Panc1 (cell line): ENCODE measurements around the gene CDC42. TPM values are rescaled to one million over a fixed set of nuclear protein-coding genes. Genes with fewer than 3 reads are reported as not detected.

Experiments used
- ATAC-seq: fragments of 200-7000 bp; cut with Tn5 transposase; 2 replicates; pipeline ENCODE4 v1.9.1; 2020; ENCODE audit warnings: mild to moderate bottlenecking, moderate library complexity
- BruUV-seq: library from RNA; stranded (reverse); fragments of 400-500 nt; replicated peaks from 2 replicates; lab custom pipeline; 2021; lab: Mats Ljungman, UMichigan
- CTCF ChIA-PET: fragments of 300-600 bp; sonication (Branson Sonifier 250); formaldehyde crosslinking; loops from one replicate; lab custom pipeline; 2022; ENCODE audit warnings: antibody characterized with exemption; lab: Charles Lee
- POLR2A ChIA-PET: fragments of 300-600 bp; sonication (Branson Sonifier 250); formaldehyde crosslinking; loops from one replicate; lab custom pipeline; 2022; ENCODE audit warnings: antibody characterized with exemption; lab: Charles Lee
- DNase-seq: peaks from one replicate; pipeline ENCODE4 v3.0.0-alpha.2; 2010; ENCODE audit warnings: low read depth, low spot score
- H3K27ac ChIP-seq: 2 replicates; pipeline ENCODE4 v1.5.1; 2011; ENCODE audit warnings: mild to moderate bottlenecking, low read length, inconsistent platforms
- H3K27me3 ChIP-seq: fragments of 200-500 bp; sonication (Bioruptor generic); 2 replicates; pipeline ENCODE4 v1.6.0; 2014; ENCODE audit warnings: low read length, inconsistent platforms; ENCODE audit not compliant: control insufficient read depth, insufficient read depth
- H3K36me3 ChIP-seq: fragments of 200-500 bp; sonication (Bioruptor generic); 2 replicates; pipeline ENCODE4 v1.5.1; 2014; ENCODE audit warnings: inconsistent platforms, mild to moderate bottlenecking, low read length, moderate library complexity; ENCODE audit not compliant: control insufficient read depth, insufficient read depth
- H3K4me1 ChIP-seq: 2 replicates; pipeline ENCODE4 v1.5.1; 2011; ENCODE audit warnings: inconsistent platforms, mild to moderate bottlenecking, low read length, moderate library complexity; ENCODE audit not compliant: control insufficient read depth, insufficient read depth
- H3K4me3 ChIP-seq, 2 experiments: 2 replicates each; pipeline ENCODE4 v1.5.1; 2011 to 2012; ENCODE audit warnings: low read depth in 2 of 2, low read length in 2 of 2, mild to moderate bottlenecking in 2 of 2, inconsistent platforms in 1 of 2, moderate library complexity in 1 of 2
- H3K9me3 ChIP-seq: fragments of 200-500 bp; sonication (Bioruptor generic); 2 replicates; pipeline ENCODE4 v1.5.1; 2014; ENCODE audit warnings: low read depth, mild to moderate bottlenecking, inconsistent platforms, low read length, moderate library complexity; ENCODE audit not compliant: control insufficient read depth, insufficient read depth
- POLR2AphosphoS5 ChIP-seq: IDR thresholded peaks from 2 replicates; pipeline ENCODE4 v1.6.1; 2012; ENCODE audit warnings: mild to moderate bottlenecking, low read depth, low read length, moderate library complexity
- SIN3A ChIP-seq: IDR thresholded peaks from 2 replicates; pipeline ENCODE4 v1.6.1; 2012; ENCODE audit warnings: low read depth, mild to moderate bottlenecking, low read length, moderate library complexity, borderline replicate concordance; ENCODE audit not compliant: insufficient read depth
- TCF7L2 ChIP-seq: IDR thresholded peaks from 2 replicates; pipeline ENCODE4 v1.6.1; 2011; ENCODE audit warnings: mild to moderate bottlenecking, low read depth, low read length, inconsistent platforms
- in situ Hi-C: cut with HindIII; loops from 2 replicates; pipeline ENCODE4 v1.10.0; 2016; ENCODE audit warnings: low sequenced_read_pairs, low pct_unique_long_range_greater_than_20kb
- intact Hi-C: fragments of 100-400 bp; cut with micrococcal nuclease; formaldehyde crosslinking; loops from one replicate; pipeline ENCODE4 v1.10.0; 2022; ENCODE audit not compliant: unreplicated experiment
- total RNA-seq: library from RNA; stranded (reverse); gene quantifications from one replicate; pipeline ENCODE4 v1.2.1, GENCODE V29; 2021; ENCODE audit not compliant: unreplicated experiment
- TF ChIP-seq, protein P1 (sequence below), 2 experiments: IDR thresholded peaks; 2 replicates each; pipeline ENCODE4 v1.6.1; 2011 to 2012; ENCODE audit warnings: low read depth in 2 of 2, control low read depth in 1 of 2, low read length in 1 of 2, mild to moderate bottlenecking in 1 of 2, moderate library complexity in 1 of 2; ENCODE audit not compliant: insufficient read depth in 1 of 2
- TF ChIP-seq, protein P2 (sequence below): fragments of 450-650 bp; IDR thresholded peaks from 2 replicates; pipeline ENCODE4 v1.5.1; 2017; ENCODE audit warnings: mild to moderate bottlenecking

The CDC42 gene
- total RNA-seq, 1 experiment from 2014 or later, result 240 TPM

DNA sequence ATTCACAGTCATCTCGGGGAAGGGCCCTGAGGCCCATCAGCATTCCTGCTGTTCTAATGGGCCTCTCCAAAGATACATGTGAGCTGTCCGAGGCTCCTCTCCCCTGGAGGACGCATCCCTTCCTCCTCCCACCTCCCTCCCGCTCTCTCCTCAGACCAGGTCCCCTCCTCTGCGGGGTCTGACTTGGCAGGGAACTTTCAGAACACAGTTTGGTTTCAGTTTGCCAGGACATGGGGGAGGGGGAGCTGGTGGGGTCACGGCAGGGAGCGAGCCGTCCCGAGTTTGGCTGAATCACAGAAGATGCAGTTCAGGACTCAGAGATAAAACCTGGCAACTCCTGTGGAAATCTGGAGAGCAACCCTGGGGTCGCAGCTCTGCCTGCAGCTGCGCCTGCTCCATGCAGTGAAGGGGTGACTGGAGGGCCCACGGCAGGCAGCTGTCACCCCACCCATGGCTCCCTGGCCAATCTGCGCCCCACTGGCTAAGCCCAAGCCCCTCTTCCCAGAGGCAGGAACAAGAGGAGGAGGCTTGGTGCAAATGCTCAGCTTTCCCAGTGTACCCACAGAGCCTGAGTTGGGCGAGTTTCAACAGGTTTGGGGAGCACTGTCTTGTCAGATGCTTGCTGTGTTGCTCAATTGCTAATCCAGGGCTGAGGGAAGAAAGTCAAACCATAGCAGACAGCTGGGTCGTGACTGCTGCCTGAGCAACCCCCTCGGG, 84.7 kb downstream of the CDC42 start:
- no TSS peak for BruUV-seq
- intact Hi-C loops, result loop anchor here (10.0 kb wide), 1 partner anchor 138 kb away; no protein-coding TSS in a partner anchor
- Histone ChIP-seq H3K27ac (no peak overlapping the region), H3K27me3 (no peaks in the 10 kb centered on the region), H3K4me1 (peaks cover 35% of the 10 kb centered on the region), H3K4me3 (no peak overlapping the region), H3K9me3 (no peaks in the 10 kb centered on the region), H3K36me3 (no peaks in the 10 kb centered on the region)
- in situ Hi-C loops, result no loop called here
- ChIA-PET POLR2A (no interaction called here), CTCF (no interaction called here)
- no peak for DNase-seq
- TF ChIP-seq POLR2AphosphoS5 (no peak), TCF7L2 (no peak), SIN3A (no peak)
- TF ChIP-seq, protein P1, sequence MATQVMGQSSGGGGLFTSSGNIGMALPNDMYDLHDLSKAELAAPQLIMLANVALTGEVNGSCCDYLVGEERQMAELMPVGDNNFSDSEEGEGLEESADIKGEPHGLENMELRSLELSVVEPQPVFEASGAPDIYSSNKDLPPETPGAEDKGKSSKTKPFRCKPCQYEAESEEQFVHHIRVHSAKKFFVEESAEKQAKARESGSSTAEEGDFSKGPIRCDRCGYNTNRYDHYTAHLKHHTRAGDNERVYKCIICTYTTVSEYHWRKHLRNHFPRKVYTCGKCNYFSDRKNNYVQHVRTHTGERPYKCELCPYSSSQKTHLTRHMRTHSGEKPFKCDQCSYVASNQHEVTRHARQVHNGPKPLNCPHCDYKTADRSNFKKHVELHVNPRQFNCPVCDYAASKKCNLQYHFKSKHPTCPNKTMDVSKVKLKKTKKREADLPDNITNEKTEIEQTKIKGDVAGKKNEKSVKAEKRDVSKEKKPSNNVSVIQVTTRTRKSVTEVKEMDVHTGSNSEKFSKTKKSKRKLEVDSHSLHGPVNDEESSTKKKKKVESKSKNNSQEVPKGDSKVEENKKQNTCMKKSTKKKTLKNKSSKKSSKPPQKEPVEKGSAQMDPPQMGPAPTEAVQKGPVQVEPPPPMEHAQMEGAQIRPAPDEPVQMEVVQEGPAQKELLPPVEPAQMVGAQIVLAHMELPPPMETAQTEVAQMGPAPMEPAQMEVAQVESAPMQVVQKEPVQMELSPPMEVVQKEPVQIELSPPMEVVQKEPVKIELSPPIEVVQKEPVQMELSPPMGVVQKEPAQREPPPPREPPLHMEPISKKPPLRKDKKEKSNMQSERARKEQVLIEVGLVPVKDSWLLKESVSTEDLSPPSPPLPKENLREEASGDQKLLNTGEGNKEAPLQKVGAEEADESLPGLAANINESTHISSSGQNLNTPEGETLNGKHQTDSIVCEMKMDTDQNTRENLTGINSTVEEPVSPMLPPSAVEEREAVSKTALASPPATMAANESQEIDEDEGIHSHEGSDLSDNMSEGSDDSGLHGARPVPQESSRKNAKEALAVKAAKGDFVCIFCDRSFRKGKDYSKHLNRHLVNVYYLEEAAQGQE (IDR thresholded peaks at IDR 0.05; ENCODE audit: insufficient read depth in 1 of 2, low read depth in 2 of 2, low read length in 1 of 2), result no peak
- TF ChIP-seq, protein P2, sequence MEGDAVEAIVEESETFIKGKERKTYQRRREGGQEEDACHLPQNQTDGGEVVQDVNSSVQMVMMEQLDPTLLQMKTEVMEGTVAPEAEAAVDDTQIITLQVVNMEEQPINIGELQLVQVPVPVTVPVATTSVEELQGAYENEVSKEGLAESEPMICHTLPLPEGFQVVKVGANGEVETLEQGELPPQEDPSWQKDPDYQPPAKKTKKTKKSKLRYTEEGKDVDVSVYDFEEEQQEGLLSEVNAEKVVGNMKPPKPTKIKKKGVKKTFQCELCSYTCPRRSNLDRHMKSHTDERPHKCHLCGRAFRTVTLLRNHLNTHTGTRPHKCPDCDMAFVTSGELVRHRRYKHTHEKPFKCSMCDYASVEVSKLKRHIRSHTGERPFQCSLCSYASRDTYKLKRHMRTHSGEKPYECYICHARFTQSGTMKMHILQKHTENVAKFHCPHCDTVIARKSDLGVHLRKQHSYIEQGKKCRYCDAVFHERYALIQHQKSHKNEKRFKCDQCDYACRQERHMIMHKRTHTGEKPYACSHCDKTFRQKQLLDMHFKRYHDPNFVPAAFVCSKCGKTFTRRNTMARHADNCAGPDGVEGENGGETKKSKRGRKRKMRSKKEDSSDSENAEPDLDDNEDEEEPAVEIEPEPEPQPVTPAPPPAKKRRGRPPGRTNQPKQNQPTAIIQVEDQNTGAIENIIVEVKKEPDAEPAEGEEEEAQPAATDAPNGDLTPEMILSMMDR, result no peak
- no peak for ATAC-seq

DNA sequence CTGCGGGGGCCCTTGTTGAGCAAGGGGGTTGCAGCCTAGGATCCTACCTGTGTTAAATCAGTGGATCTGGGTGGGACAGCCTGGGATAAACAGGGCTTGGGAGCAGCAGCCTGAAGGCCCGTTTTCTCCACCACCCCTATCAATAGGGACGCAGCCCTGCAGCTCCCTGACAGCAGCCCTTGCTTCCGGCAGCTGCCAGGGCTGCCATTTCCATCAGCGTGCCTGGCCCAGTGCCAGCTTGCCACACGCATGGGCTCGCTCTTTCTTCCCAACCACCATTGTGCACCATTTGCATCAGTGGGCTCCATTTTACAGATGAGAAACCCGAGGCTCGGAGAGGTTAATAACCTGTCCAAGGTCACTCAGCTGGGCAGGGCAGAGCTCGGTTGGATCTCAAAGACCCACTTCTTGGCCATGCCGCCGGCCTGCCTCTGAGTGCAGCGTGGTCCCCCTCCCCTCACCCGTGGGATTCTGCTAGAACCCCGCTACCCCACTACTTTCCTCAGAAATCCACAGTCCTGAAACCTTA, 86.6 kb downstream of the CDC42 start:
- POLR2A ChIA-PET, result no interaction called here
- no peaks in the 10 kb centered on the region for H3K36me3 ChIP-seq
- no TSS peak for BruUV-seq
- no peaks in the 10 kb centered on the region for H3K9me3 ChIP-seq
- H3K4me1 ChIP-seq, result peaks cover 18% of the 10 kb centered on the region
- no peaks in the 10 kb centered on the region for H3K27me3 ChIP-seq
- in situ Hi-C loops, result no loop called here
- TF ChIP-seq SIN3A (no peak), POLR2AphosphoS5 (no peak), TCF7L2 (no peak)
- TF ChIP-seq, protein P1 (IDR thresholded peaks at IDR 0.05; ENCODE audit: insufficient read depth in 1 of 2, low read depth in 2 of 2, low read length in 1 of 2), result no peak
- TF ChIP-seq, protein P2, result no peak
- H3K4me3 ChIP-seq, result no peak overlapping the region
- ATAC-seq (no peak), DNase-seq (no peak)
- CTCF ChIA-PET, result interaction anchor here (0.8 kb wide), 1 partner anchor 277 kb away, joined by 3 read pairs; no protein-coding TSS in a partner anchor
- intact Hi-C loops, result loop anchor here (10.0 kb wide), 1 partner anchor 136 kb away; no protein-coding TSS in a partner anchor
- H3K27ac ChIP-seq, result no peak overlapping the region
